OCI-LY1 (cell line): ENCODE results near the gene UGT1A4.

Experiments
- EZH2 ChIP-seq: fragments of 200-600 bp; sonication (generic), shearing (Covaris generic); IDR thresholded peaks from 2 replicates; pipeline ENCODE4 v1.8.0; 2017; ENCODE audit warnings: borderline replicate concordance, mixed run types, mild to moderate bottlenecking, antibody characterized with exemption, low read length, moderate library complexity, mixed read lengths
- TF ChIP-seq, protein P1 (sequence below): fragments of 200-600 bp; sonication (generic), shearing (Covaris generic); IDR thresholded peaks from 2 replicates; pipeline ENCODE4 v1.5.1; 2017; ENCODE audit warnings: mild to moderate bottlenecking, antibody characterized with exemption, low read length, moderate library complexity, mixed read lengths

- TF ChIP-seq, protein P1, sequence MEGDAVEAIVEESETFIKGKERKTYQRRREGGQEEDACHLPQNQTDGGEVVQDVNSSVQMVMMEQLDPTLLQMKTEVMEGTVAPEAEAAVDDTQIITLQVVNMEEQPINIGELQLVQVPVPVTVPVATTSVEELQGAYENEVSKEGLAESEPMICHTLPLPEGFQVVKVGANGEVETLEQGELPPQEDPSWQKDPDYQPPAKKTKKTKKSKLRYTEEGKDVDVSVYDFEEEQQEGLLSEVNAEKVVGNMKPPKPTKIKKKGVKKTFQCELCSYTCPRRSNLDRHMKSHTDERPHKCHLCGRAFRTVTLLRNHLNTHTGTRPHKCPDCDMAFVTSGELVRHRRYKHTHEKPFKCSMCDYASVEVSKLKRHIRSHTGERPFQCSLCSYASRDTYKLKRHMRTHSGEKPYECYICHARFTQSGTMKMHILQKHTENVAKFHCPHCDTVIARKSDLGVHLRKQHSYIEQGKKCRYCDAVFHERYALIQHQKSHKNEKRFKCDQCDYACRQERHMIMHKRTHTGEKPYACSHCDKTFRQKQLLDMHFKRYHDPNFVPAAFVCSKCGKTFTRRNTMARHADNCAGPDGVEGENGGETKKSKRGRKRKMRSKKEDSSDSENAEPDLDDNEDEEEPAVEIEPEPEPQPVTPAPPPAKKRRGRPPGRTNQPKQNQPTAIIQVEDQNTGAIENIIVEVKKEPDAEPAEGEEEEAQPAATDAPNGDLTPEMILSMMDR: no peak
- no peak for TF ChIP-seq EZH2
Measured at GRCh38 chr2:233798335-233799086, 80.0 kb downstream of the UGT1A4 start.
